ENCODE results near the gene ARHGEF10L.

ARHGEF10L gene

DNA sequence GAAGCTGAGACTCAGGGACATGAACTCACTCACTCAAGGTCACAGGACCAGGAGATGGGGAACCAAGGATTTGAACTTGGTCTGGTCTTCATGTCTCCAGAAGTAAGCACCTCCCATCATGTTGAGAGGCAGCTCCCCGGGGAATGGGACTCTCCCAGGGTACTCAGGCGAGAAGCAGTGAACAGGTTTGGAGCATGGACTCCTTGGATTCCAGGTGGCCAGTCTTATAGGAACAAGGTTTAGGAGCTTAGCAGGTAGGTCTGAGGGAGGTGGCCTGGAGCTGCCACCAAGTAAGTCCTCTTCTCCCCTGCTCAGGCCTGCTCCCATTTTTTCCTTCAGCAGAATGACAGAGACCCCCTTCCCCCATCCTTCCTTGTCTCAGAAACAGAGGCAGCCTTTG is 14.9 kb upstream of the ARHGEF10L start:
- no peak for DNase-seq

DNA sequence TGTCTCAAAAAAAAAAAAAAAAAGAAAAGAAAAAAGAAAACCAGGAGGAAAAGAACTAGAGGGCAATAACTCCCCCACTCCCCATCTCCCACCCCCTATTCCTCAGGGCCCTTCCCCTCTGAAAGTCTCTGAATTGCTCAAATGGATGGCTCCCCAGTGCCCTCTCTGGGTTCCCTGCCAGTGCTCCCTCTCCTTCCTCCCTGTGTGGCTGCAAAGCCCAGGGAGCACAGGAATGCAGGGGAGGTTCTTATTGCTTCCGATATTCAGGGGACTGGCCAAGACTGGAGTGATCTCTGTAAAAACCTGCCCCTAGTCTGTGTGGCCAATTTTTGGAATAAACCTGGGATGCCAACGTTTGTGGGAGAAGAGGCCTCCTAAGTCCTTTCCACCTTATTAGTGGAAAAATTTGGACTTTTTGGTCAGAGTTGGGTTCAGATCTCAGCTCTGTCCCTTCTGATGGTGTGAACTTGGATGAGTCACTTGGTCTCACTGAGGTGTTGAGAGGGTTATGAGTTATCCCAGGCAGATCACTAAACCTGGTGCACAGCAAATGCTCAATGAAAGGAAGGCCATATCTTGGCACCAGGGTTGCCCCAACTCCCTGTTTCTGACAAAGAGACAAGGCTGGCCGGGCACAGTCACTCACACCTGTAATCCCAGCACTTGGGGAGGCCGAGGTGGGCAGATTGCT is 13.4 kb upstream of the ARHGEF10L start:
- DNase-seq: no peak

DNA sequence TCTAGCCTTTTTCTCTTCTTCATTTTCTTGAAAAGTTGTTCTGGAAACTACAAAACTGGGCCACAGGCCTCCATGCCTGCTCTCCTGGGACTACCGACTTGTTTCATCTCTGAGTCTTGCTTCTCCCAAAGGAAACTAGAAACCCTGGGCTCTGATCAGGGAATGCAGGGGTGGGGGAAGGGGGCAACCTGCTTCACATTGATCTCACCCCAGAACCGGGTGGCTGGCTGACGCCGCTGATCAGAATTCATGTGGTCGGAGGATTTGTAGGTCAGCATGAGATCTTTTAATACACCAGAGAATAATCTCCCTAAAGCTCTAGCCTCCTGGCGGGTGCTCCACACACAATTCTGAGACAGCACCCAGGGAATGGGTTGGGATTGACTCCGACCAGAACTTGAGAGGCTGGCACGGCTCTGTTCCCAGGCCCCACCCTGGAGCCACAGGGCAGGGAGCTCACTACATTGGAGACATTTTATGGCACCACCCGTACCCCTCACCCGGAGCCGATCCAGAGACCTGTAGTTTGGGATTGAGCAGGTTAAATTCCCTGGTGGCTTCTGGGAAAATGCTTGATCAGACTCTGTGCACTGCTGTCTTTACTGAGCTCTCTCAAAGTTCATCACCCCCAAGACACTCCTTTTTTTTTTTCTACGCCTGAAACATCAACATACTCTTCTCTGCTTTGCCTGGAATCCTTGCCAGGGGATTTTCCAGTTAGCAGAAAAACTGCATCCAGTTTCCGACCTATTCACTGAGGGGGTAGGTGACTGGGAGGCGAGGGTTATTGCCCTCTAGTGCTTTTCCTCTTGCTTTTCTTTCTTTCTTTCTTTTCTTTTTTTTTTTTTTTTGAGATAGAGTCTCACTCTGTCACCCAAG is 12.2 kb upstream of the ARHGEF10L start:
- no peak for DNase-seq

DNA sequence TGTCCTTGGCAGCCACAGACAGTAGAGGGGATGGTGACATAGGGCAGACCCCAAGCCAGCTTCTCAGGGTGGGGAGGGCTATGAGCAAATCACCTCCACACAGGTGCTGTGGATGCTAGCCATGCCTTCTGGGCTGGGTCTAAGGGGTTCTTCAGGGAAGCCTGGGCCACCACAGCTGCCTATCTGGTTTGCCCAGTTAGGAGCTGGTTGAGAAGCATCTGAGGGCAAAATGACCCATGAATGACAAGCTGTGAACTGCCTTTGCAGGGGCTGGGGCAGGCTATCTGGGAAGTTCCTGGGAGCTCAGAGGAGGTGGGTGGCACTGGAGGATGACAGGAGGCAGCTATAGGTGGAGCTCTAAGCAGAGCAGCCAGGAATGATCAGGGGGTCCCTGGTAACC is 10.1 kb upstream of the ARHGEF10L start:
- DNase-seq: no peak

DNA sequence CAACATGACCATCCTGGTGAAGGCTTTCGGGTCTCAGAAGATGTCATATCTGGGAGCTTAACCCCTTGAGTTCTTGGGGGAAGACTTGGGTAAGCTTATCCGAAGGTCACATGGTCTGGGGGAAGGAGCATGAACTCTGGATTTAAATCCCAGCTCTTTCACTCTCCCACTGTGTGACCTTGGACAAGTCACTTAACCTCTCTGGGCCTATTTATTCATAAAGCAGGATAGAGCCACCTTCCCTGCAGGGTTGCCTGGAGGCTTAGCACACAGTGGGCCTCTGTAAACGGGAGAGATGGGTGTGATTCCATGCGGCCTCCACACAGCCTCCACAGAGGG is 8.2 kb upstream of the ARHGEF10L start:
- no peak for DNase-seq

DNA sequence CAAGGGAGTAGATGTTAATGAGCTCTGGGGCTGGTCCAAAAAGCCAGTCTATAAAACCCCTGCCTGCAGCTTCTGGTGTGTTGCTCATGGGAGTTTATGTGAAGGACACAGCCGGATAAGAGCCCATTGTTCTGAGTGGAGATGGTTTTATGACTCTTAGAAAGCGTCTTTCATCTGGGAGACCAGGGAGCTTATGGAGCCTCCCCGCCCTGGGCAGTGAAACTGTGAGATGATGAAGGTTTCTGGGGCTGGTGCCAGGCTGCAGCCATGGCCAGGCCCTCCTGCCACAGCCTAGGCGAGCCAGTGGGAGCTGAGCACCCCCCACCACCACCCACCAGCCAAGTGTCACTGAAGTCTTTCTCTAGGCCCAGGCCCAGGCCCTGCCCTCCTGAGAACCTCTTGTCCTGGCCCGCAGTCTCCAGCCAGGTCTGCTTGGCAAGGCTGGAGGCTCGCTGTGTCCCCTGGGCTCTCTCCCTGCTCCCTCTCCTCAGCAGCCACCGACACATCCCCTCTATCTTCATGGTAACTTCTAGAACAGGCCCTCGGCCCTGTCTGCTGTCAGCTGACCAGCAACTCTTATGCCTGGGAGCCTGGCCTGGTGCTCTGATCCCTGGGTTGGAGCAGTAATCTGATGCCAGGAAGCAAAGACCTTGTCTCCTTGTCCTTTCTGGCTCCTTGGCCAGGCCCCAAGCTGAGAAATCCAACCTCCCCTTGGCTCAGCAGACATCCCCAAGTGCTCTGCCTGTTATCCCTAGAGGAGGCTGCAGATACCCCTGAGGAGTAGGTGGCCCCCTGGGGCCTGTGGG is 7.6 kb upstream of the ARHGEF10L start:
- DNase-seq: no peak

DNA sequence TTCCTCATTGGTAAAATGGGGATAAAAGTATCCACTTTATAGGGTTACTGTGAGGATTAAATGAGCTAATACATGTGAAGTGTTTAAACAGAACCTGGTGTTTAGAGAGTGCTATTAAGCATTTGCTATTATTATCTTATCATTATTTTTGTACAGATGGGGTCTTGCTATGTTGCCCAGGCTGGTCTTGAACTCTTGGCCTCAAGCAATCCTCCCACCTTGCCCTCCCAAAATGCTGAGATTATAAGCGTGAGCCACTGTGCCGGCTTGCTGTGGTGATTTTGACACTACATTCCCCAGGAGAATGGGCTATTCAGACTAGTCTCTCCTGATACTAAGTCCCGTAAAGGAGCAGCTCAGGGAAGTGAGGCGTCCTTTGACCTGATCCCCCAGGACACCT is 6.3 kb upstream of the ARHGEF10L start:
- no peak for DNase-seq

DNA sequence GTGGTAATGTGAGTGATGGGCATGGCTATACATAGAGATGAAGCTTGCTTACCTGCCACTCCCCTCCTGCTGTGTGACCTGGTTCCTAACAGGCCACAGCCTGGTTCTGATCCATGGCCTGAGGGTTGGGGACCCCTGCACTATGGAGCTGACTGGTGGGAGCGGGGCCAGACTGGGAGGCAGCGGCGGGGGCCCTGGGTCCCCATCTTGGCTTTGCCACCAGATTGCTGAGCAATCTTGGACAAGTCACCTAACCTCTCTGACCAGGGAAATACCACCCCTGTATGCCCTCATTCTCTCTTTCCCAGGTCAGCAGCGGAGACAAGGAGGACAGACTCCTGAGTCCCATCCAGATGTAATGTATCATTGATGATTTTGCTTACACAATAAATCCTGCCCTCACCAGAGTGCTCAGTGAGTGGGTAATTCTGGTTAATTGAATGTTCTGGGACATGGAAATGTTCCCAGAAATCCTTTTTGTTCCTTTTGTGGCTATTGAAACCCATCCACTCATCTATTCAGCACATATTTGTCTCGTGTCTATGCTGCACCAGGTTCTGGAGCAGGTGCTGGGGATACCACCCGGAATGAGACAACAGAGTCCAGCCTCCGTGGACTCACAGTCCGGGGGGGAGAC is 4.1 kb upstream of the ARHGEF10L start:
- no peak for DNase-seq

DNA sequence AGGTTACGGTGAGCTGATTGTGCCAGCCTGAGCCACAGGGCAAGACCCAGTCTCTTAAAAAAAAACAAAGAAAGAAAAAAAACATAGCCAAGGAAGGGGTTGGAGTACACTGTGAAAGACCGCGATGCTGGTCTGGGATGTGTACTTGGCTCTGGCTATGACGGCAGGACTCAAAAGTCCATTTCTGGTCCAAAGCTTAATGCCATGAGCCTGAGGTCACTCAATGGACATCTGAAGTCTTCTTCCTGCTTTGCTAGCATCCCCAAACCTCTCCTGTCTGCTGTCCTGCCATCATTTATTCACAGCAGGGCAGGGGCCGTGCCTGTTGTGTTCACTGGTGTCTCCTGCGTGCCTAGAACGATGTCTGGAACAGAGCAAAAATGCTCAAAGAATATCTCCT is 1.5 kb upstream of the ARHGEF10L start:
- DNase-seq: no peak

DNA sequence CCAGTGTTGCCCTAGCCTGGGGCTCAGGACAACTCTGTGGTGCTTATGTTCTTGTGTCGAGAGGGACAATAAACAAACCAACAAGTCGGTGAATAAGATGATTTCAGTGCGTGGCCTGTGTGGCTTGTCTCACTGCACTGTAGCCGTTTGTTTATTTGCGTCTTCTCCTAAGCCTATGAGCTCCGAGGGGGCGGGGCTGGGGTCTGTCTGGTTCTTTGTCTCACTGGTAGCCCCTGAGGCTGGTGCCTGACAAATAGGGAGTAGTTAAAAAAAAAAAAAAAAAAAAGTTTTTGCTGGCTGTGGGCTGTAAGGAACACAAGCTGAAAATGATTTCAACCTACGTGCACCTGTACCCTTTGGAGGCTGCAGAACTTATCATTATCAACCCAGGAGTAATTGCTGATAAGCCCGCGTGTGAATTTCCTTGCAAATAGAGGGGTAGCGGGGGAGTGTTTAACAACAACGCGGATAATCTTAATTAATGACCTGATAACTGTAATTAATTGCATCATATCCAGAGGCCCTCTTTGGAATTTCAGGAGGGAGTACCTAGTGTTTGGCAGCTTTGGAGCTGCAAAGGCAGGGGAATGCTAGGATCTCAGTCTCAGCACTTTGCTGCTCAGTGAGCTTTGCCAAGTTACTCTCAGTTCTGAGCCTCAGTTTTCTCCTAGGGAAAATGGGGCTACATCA is 925 bp upstream of the ARHGEF10L start:
- no peak for DNase-seq

DNA sequence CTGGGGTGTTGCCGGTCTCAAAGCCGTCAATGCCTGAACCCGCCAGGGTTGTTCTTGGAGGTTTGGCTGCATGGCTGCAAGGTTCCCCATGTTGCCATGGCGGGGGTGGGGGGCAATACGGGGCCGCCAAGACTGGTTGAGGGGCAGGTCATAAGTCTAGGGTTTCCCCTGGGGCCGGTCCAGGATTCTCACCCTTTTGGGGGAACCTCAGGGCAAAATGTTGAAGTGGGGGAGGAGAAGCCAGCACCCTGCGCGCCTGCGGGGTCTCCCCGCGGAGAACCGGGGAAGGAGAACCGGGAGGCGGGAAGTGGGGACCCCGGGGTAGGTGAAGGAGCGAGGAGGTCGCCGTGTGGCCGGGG is 401 bp upstream of the ARHGEF10L start:
- DNase-seq: no peak

DNA sequence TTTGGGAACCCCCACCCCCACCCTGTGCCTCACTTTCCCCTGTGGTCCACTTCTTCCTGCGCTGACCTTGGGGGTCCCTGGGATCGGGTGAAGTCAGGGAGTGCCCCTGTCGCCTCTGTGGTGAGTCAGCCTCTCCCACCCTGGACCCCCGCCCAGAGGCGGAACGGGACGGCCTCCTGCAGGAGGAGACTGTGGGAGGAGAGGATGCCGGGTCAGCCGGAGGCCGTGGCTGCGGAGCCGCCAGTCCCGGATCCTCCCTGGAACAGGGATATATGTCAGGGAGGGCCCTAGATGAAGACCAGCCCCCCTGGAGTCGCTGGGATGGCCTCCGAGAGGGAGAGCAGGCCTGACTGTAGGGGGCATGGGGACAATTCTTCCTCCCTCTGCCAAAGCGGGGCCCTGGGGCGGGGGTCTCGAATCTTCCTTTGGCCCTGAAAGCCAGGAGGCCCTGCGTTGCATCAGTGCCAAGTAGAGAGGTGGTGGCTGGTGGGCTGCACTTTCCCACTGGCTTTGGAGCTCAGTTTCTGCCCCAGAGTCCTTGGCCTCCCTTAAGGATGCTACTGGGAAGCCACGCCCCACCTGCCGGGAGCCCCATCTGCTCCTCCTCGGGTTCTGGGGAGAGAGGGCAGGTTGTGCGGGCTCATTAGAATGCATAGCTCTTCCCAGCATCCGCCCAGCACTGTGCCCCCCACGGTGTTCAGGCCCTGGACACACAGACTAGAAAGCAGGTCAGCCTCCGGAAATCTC is 930 bp downstream of the ARHGEF10L start:
- DNase-seq: no peak

DNA sequence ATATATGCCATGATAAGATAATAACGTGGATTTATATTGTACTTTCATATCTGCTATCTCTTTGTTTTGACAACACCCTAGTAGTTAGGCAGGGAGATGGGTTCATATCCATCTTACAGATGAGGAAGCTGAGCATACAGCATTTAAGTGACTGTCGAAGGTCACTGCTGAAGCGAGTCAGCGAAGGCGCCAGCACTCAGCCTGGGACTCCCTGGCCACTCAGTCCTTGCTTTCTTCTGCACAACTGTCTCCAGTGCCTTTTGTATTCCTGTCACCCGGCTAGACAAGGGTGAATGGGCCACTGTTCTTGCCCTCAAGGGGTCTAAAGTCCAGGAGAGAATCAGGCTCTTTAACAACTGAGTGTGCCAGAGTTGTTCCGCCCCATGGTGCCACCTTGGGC is 3.1 kb downstream of the ARHGEF10L start:
- no peak for DNase-seq

DNA sequence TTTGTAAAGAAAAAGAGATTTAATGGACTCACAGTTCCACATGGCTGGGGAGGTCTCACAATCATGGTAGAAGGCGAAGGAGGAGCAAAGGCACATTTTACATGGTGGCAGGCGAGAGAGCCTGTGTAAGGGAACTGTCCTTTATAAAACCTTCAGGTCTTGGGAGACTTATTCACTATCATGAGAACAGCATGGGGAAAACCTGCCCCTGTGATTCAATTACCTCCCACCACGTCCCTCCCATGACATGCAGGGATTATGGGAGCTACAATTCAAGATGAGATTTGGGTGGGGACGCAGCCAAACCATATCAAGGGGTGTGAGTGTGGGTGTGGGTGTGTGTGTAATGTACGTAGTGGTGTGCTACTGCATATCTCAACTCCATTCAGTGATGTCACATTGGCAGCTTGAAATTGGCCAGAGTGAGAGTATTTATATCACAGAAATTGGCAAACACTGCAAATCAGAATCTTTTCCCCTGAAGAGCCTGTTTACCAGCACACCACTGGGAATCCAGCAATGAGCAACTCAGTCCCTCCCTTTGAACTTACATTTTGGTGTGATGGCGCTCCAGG is 5.4 kb downstream of the ARHGEF10L start:
- no peak for DNase-seq

DNA sequence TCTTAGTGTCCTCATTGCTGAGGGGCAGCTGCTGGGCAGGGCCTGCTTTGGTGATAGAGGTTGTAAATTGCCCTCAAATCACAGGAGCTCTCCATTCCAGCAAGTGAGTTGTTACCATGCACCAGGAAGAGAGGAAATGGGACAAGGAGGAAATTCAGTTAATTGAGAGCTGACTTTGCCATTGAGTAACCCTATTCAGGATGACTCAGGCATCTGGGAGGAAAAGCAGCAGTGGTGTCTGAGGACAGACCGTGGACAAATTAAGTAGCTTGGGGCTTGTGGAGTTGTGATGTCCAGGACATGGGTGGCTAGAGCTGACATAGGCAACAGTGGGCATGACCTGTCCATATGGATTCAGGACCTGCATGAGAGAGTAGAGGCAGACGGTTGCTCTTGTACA is 5.9 kb downstream of the ARHGEF10L start:
- no peak for DNase-seq

DNA sequence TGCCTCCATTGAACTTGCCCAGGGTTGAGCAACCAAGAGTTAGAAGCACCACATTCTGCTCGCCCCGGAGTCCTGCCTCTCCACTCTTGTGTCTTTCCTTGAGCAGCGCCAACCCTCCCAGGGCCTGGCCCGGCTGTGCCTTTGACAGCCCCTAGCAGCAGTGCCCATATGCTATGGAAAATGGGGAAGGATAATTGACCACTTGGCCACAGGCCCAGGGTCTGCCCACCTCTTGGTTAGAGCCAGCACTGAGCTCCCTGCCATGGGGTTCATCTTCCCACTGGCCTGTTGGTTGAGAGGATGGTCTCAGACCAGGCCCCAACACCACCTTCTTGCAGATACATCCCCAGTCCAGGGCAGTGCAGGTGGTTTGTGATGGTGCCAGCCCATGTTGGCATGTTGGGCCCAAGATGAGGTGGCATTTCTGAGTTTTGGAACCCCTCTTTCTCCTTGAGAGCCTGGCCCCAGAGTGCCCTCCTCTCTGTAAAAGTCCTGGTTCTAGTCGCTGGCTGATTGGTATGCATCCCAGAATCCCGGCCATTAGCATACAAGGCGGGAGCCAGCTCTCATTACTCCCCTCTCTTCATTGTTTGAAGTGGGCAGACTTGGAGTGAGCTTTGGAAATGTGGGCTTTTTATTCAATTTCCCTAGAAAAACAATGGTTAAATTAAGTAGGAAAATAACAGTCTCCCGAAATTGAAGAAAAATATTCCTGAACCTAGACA is 7.6 kb downstream of the ARHGEF10L start:
- DNase-seq: no peak

DNA sequence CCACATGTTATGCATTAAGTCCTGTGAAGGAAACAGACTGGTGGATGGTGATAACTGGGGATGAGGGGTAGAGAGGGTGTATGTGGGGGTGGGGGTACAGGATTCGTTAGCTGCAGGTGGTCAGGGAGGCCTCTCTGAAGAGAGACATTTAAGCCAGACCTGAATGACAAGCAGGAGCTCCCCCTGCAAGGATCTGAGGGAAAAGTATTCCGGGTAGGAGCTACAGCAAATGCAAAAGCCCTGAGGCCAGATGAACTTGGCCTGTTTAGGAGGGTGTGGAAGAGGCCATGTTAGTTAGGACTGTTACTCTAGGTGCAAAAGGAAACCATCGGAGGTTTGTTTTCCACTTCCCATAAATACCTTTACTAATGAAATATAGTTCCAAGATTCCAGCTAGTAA is 9.9 kb downstream of the ARHGEF10L start:
- no peak for DNase-seq

DNA sequence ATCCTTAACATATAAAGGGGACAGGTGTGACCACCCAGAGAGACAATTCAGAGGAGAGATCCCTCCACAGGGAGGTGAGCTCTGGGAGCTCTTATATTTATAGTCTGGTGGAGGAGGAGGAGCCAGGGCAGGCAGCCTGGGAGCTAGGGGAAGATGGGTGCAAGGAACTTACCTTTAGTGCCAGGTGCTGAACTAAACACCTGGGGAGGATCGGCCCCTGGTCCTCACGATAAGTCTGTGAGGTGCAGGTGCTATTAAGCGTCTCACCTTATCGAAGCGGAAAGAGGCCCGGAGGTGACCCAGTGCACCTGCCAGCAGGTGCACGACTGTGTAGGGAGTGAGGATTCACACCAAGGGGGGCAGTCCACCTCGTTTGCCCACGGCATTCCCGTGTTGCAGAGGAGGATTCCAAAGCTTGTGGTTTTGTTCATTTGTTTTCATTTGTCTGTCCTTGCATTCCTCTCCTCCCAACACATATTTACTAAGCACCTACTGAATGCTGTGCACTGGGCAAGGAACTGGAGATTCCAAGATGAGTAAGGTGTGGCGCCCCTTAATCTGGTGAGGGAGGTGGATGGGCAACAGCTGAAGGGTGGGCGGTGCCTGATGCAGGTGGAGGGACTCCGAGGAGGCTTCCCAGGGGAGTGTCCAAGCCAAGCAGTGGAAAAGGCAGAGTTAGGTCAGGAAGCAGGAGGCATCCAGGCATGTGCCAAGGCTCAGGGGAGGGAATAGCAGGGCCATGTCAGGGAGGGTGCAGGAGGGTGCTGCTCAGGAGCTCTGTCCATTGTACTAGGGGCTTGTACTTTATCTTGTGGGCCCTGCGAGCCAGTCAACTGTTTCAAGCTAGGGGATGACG is 11.5 kb downstream of the ARHGEF10L start:
- DNase-seq: no peak

DNA sequence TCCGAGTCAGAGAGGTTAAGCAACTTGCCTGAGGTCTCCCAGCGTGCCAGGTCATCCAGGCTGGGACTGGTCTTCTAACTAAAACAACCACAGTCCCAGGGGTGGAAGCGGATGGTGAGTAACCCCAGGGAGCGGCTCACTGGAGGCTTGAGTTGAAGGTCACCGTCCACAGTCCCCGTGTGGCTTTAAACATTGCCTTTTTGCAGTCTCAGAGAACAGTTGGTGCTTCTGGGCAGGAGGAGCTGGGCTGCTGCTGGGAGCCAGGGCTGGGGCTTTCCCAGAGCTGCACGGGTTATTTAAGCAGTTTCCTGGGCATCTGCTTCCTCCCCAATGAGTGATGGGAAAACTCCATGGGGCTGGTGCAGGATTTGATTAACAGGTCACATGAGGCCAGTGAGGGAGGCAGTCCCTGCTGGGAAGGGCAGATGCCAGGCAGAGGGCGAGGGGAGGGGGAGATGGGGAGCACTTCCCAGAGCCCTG is 12.3 kb downstream of the ARHGEF10L start:
- DNase-seq: no peak
